ENCODE results near the gene LRRC37A2.
"Not testable (repeated sequence)": the region's sequence is repeated elsewhere in the genome, so short reads cannot be mapped to it uniquely, and the experiment has no call there.

LRRC37A2 gene

DNA sequence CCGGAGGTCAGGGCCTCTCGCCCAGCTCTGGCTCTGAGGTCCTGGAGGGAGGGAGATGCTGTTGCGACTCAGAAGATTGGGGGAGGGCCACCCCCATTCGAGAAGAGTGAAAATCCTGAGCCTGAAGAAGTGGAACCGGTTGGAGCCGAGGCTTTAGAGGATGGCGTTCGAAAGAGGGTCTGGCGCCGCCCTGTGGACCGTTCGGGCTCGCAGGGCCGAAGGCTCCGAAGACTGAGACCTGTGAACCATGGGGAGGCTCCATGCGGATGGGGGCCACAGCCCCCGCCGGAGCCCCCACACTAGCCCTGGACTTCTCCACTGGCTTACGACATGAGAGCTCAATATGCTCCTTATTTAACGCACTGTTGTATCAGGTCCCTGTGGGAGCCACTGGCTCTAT, 46.9 kb downstream of the LRRC37A2 start:
- WGBS, 2 experiments (ENCODE audit: insufficient coverage in 2 of 2) = no CpG with 5 or more reads among the region's 20 CpGs
- not testable (repeated sequence) for H3K4me1 ChIP-seq (ENCODE audit: control insufficient read depth, insufficient read depth, low read length, poor library complexity, severe bottlenecking); H3K4me3 ChIP-seq (ENCODE audit: extremely low read depth, insufficient read depth, low read length, poor library complexity, severe bottlenecking); H3K36me3 ChIP-seq (ENCODE audit: control insufficient read depth, insufficient read depth, low read length); H3K9me3 ChIP-seq (ENCODE audit: control insufficient read depth, low read length); H3K27ac ChIP-seq (ENCODE audit: low read depth, low read length, severe bottlenecking)

DNA sequence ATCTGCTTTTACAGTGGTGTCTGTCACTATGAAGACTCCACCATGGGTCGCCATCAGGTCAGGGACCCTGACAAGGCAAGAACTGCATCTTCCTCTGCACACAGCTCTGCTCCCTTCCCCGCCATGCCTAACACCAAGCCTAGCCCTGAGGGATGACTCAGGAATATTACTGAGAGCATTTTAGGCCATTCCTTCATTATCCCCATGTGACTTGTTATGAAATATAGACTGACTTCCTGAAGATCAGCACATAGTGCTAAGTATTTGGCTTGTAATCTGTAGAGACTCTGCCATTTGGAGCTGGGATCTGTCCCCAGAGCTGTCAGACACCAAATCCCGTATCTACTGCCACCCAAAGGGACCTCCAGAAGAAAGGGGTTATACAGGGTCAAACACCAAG, 47.8 kb downstream of the LRRC37A2 start:
- no CpG with 5 or more reads among the region's 3 CpGs for WGBS, 2 experiments (ENCODE audit: insufficient coverage in 2 of 2)

DNA sequence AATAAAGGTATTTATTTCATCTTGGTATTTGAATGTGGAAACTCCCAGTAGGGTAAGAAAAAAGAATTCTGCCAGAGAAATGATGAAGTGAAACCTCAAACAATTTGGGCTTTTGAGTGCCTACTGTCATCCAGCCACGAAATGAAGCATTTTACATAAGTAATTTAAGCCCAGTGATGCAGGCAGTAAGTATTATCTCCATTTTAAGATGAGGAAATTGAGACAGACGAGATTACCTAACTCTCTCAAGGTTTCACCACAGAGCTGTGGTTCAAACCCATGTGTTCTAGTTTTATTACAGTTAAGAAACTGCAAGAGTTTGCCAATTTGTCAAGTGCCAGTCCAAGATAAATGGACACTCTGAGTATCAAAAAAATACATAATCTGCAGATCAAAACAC, 54.0 kb downstream of the LRRC37A2 start:
- H3K4me1 ChIP-seq (ENCODE audit: control insufficient read depth, insufficient read depth, low read length, poor library complexity, severe bottlenecking); H3K9me3 ChIP-seq (ENCODE audit: control insufficient read depth, low read length); H3K27ac ChIP-seq (ENCODE audit: low read depth, low read length, severe bottlenecking); H3K36me3 ChIP-seq (ENCODE audit: control insufficient read depth, insufficient read depth, low read length); H3K4me3 ChIP-seq (ENCODE audit: extremely low read depth, insufficient read depth, low read length, poor library complexity, severe bottlenecking): not testable (repeated sequence)
- WGBS, 2 experiments (ENCODE audit: insufficient coverage in 2 of 2) = no CpG with 5 or more reads among the region's 2 CpGs

More for the DNA sequence above, 47.8 kb downstream of the LRRC37A2 start:
- not testable (repeated sequence) for H3K4me3 ChIP-seq (ENCODE audit: extremely low read depth, insufficient read depth, low read length, poor library complexity, severe bottlenecking); H3K9me3 ChIP-seq (ENCODE audit: control insufficient read depth, low read length); H3K36me3 ChIP-seq (ENCODE audit: control insufficient read depth, insufficient read depth, low read length); H3K27ac ChIP-seq (ENCODE audit: low read depth, low read length, severe bottlenecking); H3K4me1 ChIP-seq (ENCODE audit: control insufficient read depth, insufficient read depth, low read length, poor library complexity, severe bottlenecking)

DNA sequence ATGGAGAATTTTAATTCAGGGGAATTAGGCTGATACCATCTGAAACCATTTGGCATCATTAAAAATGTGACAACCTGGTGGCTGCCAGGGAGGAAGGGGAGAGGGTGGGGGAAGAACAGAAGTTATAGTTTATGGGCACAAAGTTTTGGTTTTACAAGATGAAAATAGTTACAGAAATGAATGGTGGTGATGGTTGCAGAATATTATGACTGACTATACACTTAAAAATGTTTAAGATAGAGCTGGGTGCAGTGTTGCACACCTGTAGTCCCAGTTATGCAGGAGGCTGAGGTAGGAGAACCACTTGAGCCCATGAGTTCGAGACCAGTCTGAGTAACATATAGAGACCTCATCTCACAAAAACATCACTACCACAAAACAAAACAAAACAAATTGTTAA, 54.7 kb downstream of the LRRC37A2 start:
- WGBS, 2 experiments (ENCODE audit: insufficient coverage in 2 of 2) = no CpG with 5 or more reads among the region's 1 CpG
- not testable (repeated sequence) for H3K27ac ChIP-seq (ENCODE audit: low read depth, low read length, severe bottlenecking); H3K36me3 ChIP-seq (ENCODE audit: control insufficient read depth, insufficient read depth, low read length); H3K4me1 ChIP-seq (ENCODE audit: control insufficient read depth, insufficient read depth, low read length, poor library complexity, severe bottlenecking); H3K4me3 ChIP-seq (ENCODE audit: extremely low read depth, insufficient read depth, low read length, poor library complexity, severe bottlenecking); H3K9me3 ChIP-seq (ENCODE audit: control insufficient read depth, low read length)

DNA sequence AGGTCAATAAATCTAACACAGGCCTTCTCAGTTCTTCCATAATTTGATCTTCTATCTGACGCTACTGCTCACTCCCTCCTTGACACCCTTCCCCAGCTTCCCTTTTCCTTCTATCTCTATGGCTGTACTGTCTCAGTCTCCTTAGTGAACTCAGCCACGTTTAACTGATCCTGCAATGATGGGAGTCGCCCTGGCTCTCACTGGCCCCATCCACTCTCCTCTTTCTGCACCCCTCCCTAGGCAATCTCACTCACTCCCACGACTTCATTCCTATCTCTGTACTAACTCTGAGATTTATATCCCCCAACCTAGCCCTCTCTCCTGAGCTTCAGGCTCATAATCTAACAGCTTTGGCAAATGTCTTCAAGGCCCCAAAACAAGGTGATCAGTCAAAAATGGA, 59.5 kb downstream of the LRRC37A2 start:
- not testable (repeated sequence) for H3K9me3 ChIP-seq (ENCODE audit: control insufficient read depth, low read length); H3K36me3 ChIP-seq (ENCODE audit: control insufficient read depth, insufficient read depth, low read length); H3K27ac ChIP-seq (ENCODE audit: low read depth, low read length, severe bottlenecking); H3K4me1 ChIP-seq (ENCODE audit: control insufficient read depth, insufficient read depth, low read length, poor library complexity, severe bottlenecking); H3K4me3 ChIP-seq (ENCODE audit: extremely low read depth, insufficient read depth, low read length, poor library complexity, severe bottlenecking)
- WGBS, 2 experiments (ENCODE audit: insufficient coverage in 2 of 2) = no CpG with 5 or more reads among the region's 4 CpGs

DNA sequence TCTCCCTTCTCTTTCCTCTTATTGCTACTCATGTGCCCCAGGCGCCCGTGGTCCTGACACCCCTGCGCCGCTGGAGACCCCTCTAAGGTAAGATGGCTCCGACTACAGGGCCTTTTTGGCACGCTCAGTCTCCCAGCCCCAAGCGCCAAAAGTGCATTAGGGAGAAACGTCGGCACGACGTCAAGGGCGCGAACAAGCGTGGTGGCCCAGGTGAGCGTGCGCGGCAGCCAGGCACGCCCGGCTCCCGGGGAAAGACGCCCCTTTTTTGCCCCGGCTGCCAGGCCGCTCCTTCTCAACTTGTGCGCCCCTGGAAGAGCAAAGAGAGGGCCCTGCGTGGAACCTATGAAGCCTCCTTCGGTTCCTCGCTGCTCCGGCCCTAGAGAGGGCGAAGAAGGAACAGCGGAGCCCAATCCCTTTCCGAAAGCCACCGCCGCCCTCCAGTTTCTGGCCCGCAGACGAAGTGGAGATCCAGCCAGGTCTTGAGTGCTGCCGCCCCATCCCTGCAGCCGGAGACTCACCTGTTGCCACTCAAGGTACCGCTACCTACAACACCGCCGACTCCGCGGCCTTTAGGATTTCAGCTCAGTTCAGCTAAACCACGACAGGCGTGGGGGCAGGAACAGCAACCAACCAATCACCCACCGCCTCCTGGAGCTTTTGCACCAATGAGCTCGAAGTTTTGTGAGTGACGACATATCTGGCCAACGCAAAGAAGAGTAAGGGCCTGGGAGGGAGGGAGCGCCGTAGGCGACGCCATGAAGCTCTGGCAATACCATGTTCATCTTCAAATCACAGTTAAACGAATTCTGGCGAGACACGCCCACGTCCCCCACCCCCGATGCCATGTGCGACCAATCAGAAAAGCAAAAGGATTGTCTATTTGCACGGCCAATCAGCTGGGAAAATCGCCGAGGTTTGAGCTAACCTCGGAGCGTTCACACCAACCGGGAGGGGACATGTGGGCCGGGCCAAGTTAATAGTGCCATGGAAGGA, 67.1 kb downstream of the LRRC37A2 start, which contains the start of gene ARL17A:
Gene ARL17A (minus strand): TSS at position 609 of the 993 bp plus-strand sequence. CDS start 3,369 bp downstream, outside the sequence.
- H3K4me3 ChIP-seq (ENCODE audit: extremely low read depth, insufficient read depth, low read length, poor library complexity, severe bottlenecking); H3K27ac ChIP-seq (ENCODE audit: low read depth, low read length, severe bottlenecking); H3K36me3 ChIP-seq (ENCODE audit: control insufficient read depth, insufficient read depth, low read length); H3K4me1 ChIP-seq (ENCODE audit: control insufficient read depth, insufficient read depth, low read length, poor library complexity, severe bottlenecking); H3K9me3 ChIP-seq (ENCODE audit: control insufficient read depth, low read length): not testable (repeated sequence)
- WGBS, 2 experiments (ENCODE audit: insufficient coverage in 2 of 2) = no CpG with 5 or more reads among the region's 65 CpGs

DNA sequence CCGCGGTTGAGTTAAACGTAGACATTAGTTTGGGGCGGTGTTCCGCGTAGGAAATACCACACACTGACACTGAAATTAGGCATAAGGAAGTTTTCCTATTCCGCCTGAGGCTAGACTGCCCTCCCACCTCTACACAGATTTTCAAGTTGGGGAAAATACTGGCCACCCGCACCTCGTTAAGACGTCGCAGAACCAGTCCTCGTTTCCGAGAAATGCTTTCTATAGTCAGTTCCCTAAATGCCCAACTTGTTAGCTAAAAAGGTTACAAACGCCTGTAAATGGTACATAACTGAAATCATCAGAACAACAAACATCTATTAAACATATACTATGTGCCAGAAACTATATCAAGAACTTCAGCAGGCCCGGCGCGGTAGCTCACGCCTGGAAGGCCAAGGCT, 67.8 kb downstream of the LRRC37A2 start:
- not testable (repeated sequence) for H3K4me1 ChIP-seq (ENCODE audit: control insufficient read depth, insufficient read depth, low read length, poor library complexity, severe bottlenecking); H3K9me3 ChIP-seq (ENCODE audit: control insufficient read depth, low read length); H3K36me3 ChIP-seq (ENCODE audit: control insufficient read depth, insufficient read depth, low read length); H3K27ac ChIP-seq (ENCODE audit: low read depth, low read length, severe bottlenecking); H3K4me3 ChIP-seq (ENCODE audit: extremely low read depth, insufficient read depth, low read length, poor library complexity, severe bottlenecking)
- no CpG with 5 or more reads among the region's 18 CpGs for WGBS, 2 experiments (ENCODE audit: insufficient coverage in 2 of 2)

DNA sequence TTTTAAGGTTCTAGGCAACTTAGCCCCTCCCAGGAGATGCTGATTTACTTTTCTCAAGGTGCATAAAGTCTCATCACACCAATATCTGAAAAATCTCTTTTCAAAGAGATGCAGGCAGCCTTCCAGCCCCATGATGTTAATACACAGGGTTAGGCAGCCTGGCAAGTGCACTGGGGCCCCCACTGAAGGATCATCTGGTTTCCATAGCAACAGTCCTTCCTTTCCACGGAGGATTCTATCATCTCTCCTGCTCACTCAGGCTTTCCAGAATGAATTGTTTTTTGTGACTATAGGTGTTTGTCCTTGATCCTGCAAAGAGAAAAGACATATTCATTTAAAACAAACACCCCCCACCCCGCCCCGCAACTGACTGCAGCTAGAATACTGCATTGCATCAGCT, 73.2 kb downstream of the LRRC37A2 start:
- not testable (repeated sequence) for H3K27ac ChIP-seq (ENCODE audit: low read depth, low read length, severe bottlenecking); H3K9me3 ChIP-seq (ENCODE audit: control insufficient read depth, low read length); H3K4me3 ChIP-seq (ENCODE audit: extremely low read depth, insufficient read depth, low read length, poor library complexity, severe bottlenecking); H3K36me3 ChIP-seq (ENCODE audit: control insufficient read depth, insufficient read depth, low read length); H3K4me1 ChIP-seq (ENCODE audit: control insufficient read depth, insufficient read depth, low read length, poor library complexity, severe bottlenecking)
- no CpG with 5 or more reads among the region's 3 CpGs for WGBS, 2 experiments (ENCODE audit: insufficient coverage in 2 of 2)

DNA sequence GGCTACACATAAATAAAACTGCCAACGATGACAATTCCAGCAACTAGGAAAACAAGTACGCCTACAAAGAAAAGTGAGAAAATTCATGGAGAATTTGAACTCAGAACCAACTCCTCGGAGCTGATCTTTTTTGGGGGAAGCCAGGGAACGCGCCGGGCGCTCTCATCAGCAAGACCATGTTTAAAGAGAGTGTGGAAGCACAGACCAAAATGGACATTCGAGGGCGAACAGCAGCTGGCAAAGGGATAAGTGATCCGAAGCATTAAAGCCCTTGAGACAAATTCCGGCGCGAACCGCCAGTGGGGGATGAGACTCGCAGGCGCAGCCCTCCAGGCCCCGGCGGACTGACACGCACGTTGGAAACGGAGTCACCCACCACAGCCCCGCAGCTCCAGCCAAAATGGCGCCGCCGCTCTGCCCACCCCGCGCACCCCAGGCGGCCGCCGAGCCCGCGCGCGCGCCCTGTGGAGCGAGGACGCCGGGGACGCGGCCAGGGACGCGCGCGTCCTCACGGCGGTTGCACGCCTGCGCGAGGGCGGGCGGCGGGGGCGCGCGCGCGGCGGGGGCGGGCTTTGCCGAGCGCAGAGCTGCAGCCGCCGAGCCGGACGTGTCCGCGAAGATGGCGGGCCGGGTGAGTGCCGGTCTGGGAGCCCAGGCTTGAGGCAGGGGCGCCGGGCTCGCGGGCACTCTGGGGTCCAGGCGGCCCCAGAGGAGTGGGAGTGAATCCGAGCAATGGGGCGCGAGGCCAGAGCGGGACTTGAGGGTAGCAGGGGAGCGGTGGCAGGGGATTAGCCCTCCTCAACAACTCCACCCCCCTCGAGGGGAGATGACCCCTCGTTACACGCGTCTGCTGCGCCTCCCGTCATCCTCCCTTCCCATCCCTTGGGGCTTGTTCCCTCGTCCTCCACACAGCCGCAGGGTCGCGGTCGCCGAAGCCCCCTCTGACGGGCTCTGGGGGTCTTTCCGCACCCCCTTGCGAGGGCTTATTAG, 78.2 kb downstream of the LRRC37A2 start, which contains the start of gene NSF:
Gene NSF (plus strand): TSS at position 513 of the 990 bp plus-strand sequence. CDS start 107 bp downstream, at position 620.
- not testable (repeated sequence) for H3K27ac ChIP-seq (ENCODE audit: low read depth, low read length, severe bottlenecking); H3K4me1 ChIP-seq (ENCODE audit: control insufficient read depth, insufficient read depth, low read length, poor library complexity, severe bottlenecking); H3K4me3 ChIP-seq (ENCODE audit: extremely low read depth, insufficient read depth, low read length, poor library complexity, severe bottlenecking); H3K36me3 ChIP-seq (ENCODE audit: control insufficient read depth, insufficient read depth, low read length); H3K9me3 ChIP-seq (ENCODE audit: control insufficient read depth, low read length)
- no CpG with 5 or more reads among the region's 95 CpGs for WGBS, 2 experiments (ENCODE audit: insufficient coverage in 2 of 2)

DNA sequence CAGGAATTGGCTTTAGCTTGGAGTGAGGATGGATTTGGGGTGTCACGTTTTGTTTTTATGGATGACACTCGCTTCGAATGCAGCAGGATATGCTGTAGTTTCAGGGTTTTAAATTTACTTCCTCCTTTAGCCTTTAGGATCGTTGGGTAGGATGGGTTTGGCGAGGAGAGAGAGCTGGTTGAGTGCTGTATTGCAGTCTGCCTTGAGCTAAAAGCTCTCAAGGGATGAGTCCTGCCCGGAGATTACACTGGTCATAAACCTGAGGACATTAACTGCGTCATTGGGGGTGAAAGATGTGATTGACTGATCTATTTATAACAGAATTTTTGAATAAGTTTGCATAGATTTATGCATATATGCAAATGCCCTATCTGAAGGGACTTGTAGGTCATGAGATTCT, 79.1 kb downstream of the LRRC37A2 start:
- not testable (repeated sequence) for H3K4me3 ChIP-seq (ENCODE audit: extremely low read depth, insufficient read depth, low read length, poor library complexity, severe bottlenecking); H3K9me3 ChIP-seq (ENCODE audit: control insufficient read depth, low read length); H3K36me3 ChIP-seq (ENCODE audit: control insufficient read depth, insufficient read depth, low read length); H3K27ac ChIP-seq (ENCODE audit: low read depth, low read length, severe bottlenecking); H3K4me1 ChIP-seq (ENCODE audit: control insufficient read depth, insufficient read depth, low read length, poor library complexity, severe bottlenecking)
- no CpG with 5 or more reads among the region's 7 CpGs for WGBS, 2 experiments (ENCODE audit: insufficient coverage in 2 of 2)
